Measurements from ENCODE around the gene SNX15.

SNX15 gene

GRCh38 chr11:65013888-65014725 lies 13.1 kb upstream of the SNX15 start, which contains the start of gene ARL2:
TSS of gene ARL2 (plus strand) at chr11:65014160. CDS start at chr11:65014208, 48 bp downstream.
- TF ChIP-seq EP300 (IDR thresholded peaks at IDR 0.05; ENCODE audit: borderline replicate concordance): no peak
- TF ChIP-seq USF1 (IDR thresholded peaks at IDR 0.05): peak; percentile 98
- TF ChIP-seq REST (IDR thresholded peaks at IDR 0.05; ENCODE audit: low read depth): 0 out of 2 replicates have a peak, but pooled peaks have one; percentile 1
- peak; percentile 89 for TF ChIP-seq MAX (IDR thresholded peaks at IDR 0.05)
- TF ChIP-seq EGR1 (IDR thresholded peaks at IDR 0.05): no peak
- TF ChIP-seq RAD21 (IDR thresholded peaks at IDR 0.05; ENCODE audit: low read depth): peak; percentile 31; the same call in 1 of the 2 replicates
- TF ChIP-seq YY1 (IDR thresholded peaks at IDR 0.05; ENCODE audit: low read depth): no peak; the same call in 1 of the 2 replicates
- peak; percentile 95 for TF ChIP-seq ZBTB7A (IDR thresholded peaks at IDR 0.05; ENCODE audit: low read depth)
- no peak for TF ChIP-seq TEAD4 (IDR thresholded peaks at IDR 0.05)
- TF ChIP-seq TCF12 (IDR thresholded peaks at IDR 0.05; ENCODE audit: low read depth): peak; percentile 61; the same call in 1 of the 2 replicates
- TF ChIP-seq CREB1 (IDR thresholded peaks at IDR 0.05; ENCODE audit: low read depth): no peak
- TF ChIP-seq TAF1 (IDR thresholded peaks at IDR 0.05; ENCODE audit: low read depth): peak; percentile 55
- TF ChIP-seq CEBPB (IDR thresholded peaks at IDR 0.05): no peak
- no peak for TF ChIP-seq FOXM1 (IDR thresholded peaks at IDR 0.05; ENCODE audit: borderline replicate concordance, low read depth)
- no peak; the same call in 1 of the 2 replicates for TF ChIP-seq NFIC (IDR thresholded peaks at IDR 0.05)

- TF ChIP-seq EGR1 (IDR thresholded peaks at IDR 0.05): no peak
- no peak for TF ChIP-seq YY1 (IDR thresholded peaks at IDR 0.05; ENCODE audit: low read depth)
- no peak for TF ChIP-seq CEBPB (IDR thresholded peaks at IDR 0.05)
- TF ChIP-seq EP300 (IDR thresholded peaks at IDR 0.05; ENCODE audit: borderline replicate concordance): no peak
- TF ChIP-seq TAF1 (IDR thresholded peaks at IDR 0.05; ENCODE audit: low read depth): no peak
- TF ChIP-seq REST (IDR thresholded peaks at IDR 0.05; ENCODE audit: low read depth): no peak
- no peak for TF ChIP-seq FOXM1 (IDR thresholded peaks at IDR 0.05; ENCODE audit: borderline replicate concordance, low read depth)
- no peak for TF ChIP-seq CREB1 (IDR thresholded peaks at IDR 0.05; ENCODE audit: low read depth)
- no peak for TF ChIP-seq ZBTB7A (IDR thresholded peaks at IDR 0.05; ENCODE audit: low read depth)
- TF ChIP-seq USF1 (IDR thresholded peaks at IDR 0.05): no peak
- TF ChIP-seq NFIC (IDR thresholded peaks at IDR 0.05): no peak
- no peak for TF ChIP-seq TCF12 (IDR thresholded peaks at IDR 0.05; ENCODE audit: low read depth)
- TF ChIP-seq RAD21 (IDR thresholded peaks at IDR 0.05; ENCODE audit: low read depth): no peak
- TF ChIP-seq MAX (IDR thresholded peaks at IDR 0.05): no peak
- TF ChIP-seq TEAD4 (IDR thresholded peaks at IDR 0.05): no peak
Observed at GRCh38 chr11:65014726-65015227, 12.5 kb upstream of the SNX15 start.

- no peak for TF ChIP-seq TAF1 (IDR thresholded peaks at IDR 0.05; ENCODE audit: low read depth)
- no peak for TF ChIP-seq YY1 (IDR thresholded peaks at IDR 0.05; ENCODE audit: low read depth)
- no peak for TF ChIP-seq TEAD4 (IDR thresholded peaks at IDR 0.05)
- TF ChIP-seq TCF12 (IDR thresholded peaks at IDR 0.05; ENCODE audit: low read depth): no peak
- TF ChIP-seq REST (IDR thresholded peaks at IDR 0.05; ENCODE audit: low read depth): no peak
- TF ChIP-seq MAX (IDR thresholded peaks at IDR 0.05): no peak
- TF ChIP-seq ZBTB7A (IDR thresholded peaks at IDR 0.05; ENCODE audit: low read depth): no peak
- TF ChIP-seq CREB1 (IDR thresholded peaks at IDR 0.05; ENCODE audit: low read depth): no peak
- no peak for TF ChIP-seq NFIC (IDR thresholded peaks at IDR 0.05)
Observed at GRCh38 chr11:65016705-65017104, 10.5 kb upstream of the SNX15 start.
